ENCODE data around the gene MBD1.
"Not testable (repeated sequence)": the region's sequence is repeated elsewhere in the genome, so short reads cannot be mapped to it uniquely, and the experiment has no call there.

MBD1 gene

DNA sequence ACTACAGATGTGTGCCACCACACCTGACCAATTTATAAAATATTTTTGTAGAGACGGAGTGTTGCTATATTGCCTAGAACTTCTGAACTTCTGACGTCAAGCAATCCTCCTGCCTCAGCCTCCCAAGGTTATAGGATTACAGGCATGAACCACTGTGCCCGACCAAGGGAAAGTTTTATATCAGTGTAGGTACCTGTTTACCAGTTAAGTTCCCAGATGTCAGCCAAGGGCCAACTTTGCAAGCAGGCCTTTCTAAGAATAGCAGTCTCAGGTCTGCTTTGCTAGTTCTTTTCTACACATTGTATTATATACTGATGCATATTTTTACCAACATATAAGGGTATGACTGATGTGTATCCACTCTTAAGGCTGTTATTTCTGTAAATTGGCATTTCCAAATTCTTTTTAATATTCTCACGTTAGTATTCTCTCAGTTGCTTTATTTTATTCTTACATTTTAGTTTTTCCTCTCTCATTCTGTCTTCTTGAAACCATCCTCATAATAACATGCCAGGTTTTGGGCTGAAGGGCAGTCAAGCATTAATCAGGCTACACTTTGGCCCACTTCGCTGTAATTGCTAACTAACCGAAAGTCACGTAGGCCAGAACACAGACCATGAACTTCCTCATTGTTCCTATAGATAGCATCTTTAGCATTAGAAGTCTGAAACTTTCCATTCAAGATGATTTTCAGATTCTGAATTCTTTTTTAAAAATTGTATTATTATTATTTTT is 31.1 kb upstream of the MBD1 start:
- Histone ChIP-seq H4K20me1 (ENCODE audit: insufficient read depth, low read length) (no peaks in the 10 kb centered on the region), H3K27me3 (ENCODE audit: low read depth, low read length) (no peaks in the 10 kb centered on the region), H3K79me2 (ENCODE audit: low read length) (no peaks in the 10 kb centered on the region), H3K27ac (ENCODE audit: low read length) (peak overlapping the region; percentile 84), H3K4me2 (ENCODE audit: low read length) (peak overlapping the region; percentile 57), H3K4me1 (ENCODE audit: low read length) (peaks cover 76% of the 10 kb centered on the region), H3K9ac (ENCODE audit: low read length) (peak overlapping the region; percentile 53), H3K4me3 (ENCODE audit: low read length) (peak overlapping the region; percentile 15), H2AFZ (ENCODE audit: low read depth, low read length) (no peak overlapping the region), H3K36me3 (replicated peaks; ENCODE audit: low read depth, low read length) (no peaks in the 10 kb centered on the region), H3K9me3 (ENCODE audit: insufficient read depth, low read length) (no peaks in the 10 kb centered on the region)
- no peak for TF ChIP-seq EZH2phosphoT487 (IDR thresholded peaks at IDR 0.05; ENCODE audit: low read depth)
- TF ChIP-seq, protein P1, sequence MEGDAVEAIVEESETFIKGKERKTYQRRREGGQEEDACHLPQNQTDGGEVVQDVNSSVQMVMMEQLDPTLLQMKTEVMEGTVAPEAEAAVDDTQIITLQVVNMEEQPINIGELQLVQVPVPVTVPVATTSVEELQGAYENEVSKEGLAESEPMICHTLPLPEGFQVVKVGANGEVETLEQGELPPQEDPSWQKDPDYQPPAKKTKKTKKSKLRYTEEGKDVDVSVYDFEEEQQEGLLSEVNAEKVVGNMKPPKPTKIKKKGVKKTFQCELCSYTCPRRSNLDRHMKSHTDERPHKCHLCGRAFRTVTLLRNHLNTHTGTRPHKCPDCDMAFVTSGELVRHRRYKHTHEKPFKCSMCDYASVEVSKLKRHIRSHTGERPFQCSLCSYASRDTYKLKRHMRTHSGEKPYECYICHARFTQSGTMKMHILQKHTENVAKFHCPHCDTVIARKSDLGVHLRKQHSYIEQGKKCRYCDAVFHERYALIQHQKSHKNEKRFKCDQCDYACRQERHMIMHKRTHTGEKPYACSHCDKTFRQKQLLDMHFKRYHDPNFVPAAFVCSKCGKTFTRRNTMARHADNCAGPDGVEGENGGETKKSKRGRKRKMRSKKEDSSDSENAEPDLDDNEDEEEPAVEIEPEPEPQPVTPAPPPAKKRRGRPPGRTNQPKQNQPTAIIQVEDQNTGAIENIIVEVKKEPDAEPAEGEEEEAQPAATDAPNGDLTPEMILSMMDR (IDR thresholded peaks at IDR 0.05; ENCODE audit: low read depth, low read length) = no peak

GRCh38 chr18:50311650-50312049 is 30.3 kb upstream of the MBD1 start:
- Histone ChIP-seq H3K4me2 (ENCODE audit: low read length) (peak overlapping the region; percentile 57), H3K9ac (ENCODE audit: low read length) (peak overlapping the region; percentile 53; the same call in 1 of the 2 replicates)

DNA sequence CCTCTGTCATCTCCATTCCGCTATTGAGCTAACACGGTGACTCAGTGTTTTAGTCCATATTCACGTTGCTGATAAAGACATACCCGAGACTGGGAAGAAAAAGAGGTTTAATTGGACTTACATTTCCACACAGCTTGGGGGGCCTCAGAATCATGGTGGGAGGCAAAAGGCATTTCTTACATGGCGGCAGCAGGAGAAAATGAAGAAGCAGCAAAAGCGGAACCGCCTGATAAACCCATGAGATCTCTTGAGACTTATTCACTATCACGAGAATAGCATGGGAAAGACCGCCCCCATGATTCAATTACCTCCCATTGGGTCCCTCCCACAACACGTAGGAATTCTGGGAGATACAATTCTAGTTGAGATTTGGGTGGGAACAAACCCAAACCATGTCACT is 28.8 kb upstream of the MBD1 start:
- Histone ChIP-seq H3K27ac (ENCODE audit: low read length) (no peak overlapping the region), H3K36me3 (replicated peaks; ENCODE audit: low read depth, low read length) (no peaks in the 10 kb centered on the region), H3K4me2 (ENCODE audit: low read length) (no peak overlapping the region), H3K4me3 (ENCODE audit: low read length) (no peak overlapping the region), H3K9ac (ENCODE audit: low read length) (no peak overlapping the region), H3K4me1 (ENCODE audit: low read length) (peaks cover 64% of the 10 kb centered on the region), H3K9me3 (ENCODE audit: insufficient read depth, low read length) (peaks cover 4% of the 10 kb centered on the region; the same call in 1 of the 2 replicates), H2AFZ (ENCODE audit: low read depth, low read length) (no peak overlapping the region), H3K27me3 (ENCODE audit: low read depth, low read length) (peaks cover 4% of the 10 kb centered on the region), H4K20me1 (ENCODE audit: insufficient read depth, low read length) (no peaks in the 10 kb centered on the region), H3K79me2 (ENCODE audit: low read length) (no peaks in the 10 kb centered on the region)
- no peak for TF ChIP-seq EZH2phosphoT487 (IDR thresholded peaks at IDR 0.05; ENCODE audit: low read depth)
- TF ChIP-seq, protein P1 (IDR thresholded peaks at IDR 0.05; ENCODE audit: low read depth, low read length) = no peak

More at GRCh38 chr18:50311650-50312049, 30.3 kb upstream of the MBD1 start:
- Histone ChIP-seq H2AFZ (ENCODE audit: low read depth, low read length) (peak overlapping the region; percentile 39), H3K4me3 (ENCODE audit: low read length) (peak overlapping the region; percentile 15; the same call in 1 of the 2 replicates), H3K4me1 (ENCODE audit: low read length) (peaks cover 80% of the 10 kb centered on the region), H3K9me3 (ENCODE audit: insufficient read depth, low read length) (no peaks in the 10 kb centered on the region), H4K20me1 (ENCODE audit: insufficient read depth, low read length) (no peaks in the 10 kb centered on the region), H3K27me3 (ENCODE audit: low read depth, low read length) (no peaks in the 10 kb centered on the region), H3K79me2 (ENCODE audit: low read length) (no peaks in the 10 kb centered on the region), H3K36me3 (replicated peaks; ENCODE audit: low read depth, low read length) (no peaks in the 10 kb centered on the region), H3K27ac (ENCODE audit: low read length) (peak overlapping the region; percentile 84)
- TF ChIP-seq, protein P1 (IDR thresholded peaks at IDR 0.05; ENCODE audit: low read depth, low read length) = no peak
- TF ChIP-seq EZH2phosphoT487 (IDR thresholded peaks at IDR 0.05; ENCODE audit: low read depth) = no peak

DNA sequence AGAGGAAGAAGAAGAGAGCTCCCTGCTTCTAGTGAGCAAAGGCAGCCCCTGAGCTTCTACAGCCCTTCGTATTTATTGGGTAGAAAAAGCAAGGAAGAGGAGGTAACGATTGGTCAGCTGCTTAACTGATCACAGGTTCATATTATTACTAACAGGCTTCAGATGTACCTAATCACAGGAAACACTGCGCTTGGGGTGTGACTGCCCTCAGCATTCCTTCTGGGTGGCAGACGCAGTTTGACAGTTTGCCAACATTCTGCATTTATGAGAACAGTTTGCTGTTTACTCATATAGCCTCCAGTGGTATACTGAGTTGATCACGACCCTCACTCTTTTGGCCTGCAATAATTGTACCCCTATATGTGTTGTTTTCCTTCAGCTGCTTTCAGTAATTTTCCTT is 27.5 kb upstream of the MBD1 start:
- H3K27me3 ChIP-seq (ENCODE audit: low read depth, low read length) = peaks cover 11% of the 10 kb centered on the region
- H3K36me3 ChIP-seq (replicated peaks; ENCODE audit: low read depth, low read length); H3K9me3 ChIP-seq (ENCODE audit: insufficient read depth, low read length); H3K79me2 ChIP-seq (ENCODE audit: low read length); H3K27ac ChIP-seq (ENCODE audit: low read length); H3K9ac ChIP-seq (ENCODE audit: low read length); H4K20me1 ChIP-seq (ENCODE audit: insufficient read depth, low read length): not testable (repeated sequence)
- peak overlapping the region; percentile 89 for H2AFZ ChIP-seq (ENCODE audit: low read depth, low read length)
- peaks cover 52% of the 10 kb centered on the region for H3K4me1 ChIP-seq (ENCODE audit: low read length)
- peak overlapping the region; percentile 86 for H3K4me2 ChIP-seq (ENCODE audit: low read length)
- peak overlapping the region; percentile 75 for H3K4me3 ChIP-seq (ENCODE audit: low read length)
